ENCODE results near the gene SYTL3. TPM values are rescaled to one million over a fixed set of nuclear protein-coding genes. Genes with fewer than 3 reads are reported as not detected.
A peak's percentile ranks its signal among the peaks of the same experiment; 100 is the strongest.
"Not testable (repeated sequence)": the region's sequence is repeated elsewhere in the genome, so short reads cannot be mapped to it uniquely, and the experiment has no call there.

SYTL3 gene
- polyA plus RNA-seq, 1 donor (not counting 4 experiments of a cell fraction or from before 2014, with no cell fraction given): 1.4 TPM

DNA sequence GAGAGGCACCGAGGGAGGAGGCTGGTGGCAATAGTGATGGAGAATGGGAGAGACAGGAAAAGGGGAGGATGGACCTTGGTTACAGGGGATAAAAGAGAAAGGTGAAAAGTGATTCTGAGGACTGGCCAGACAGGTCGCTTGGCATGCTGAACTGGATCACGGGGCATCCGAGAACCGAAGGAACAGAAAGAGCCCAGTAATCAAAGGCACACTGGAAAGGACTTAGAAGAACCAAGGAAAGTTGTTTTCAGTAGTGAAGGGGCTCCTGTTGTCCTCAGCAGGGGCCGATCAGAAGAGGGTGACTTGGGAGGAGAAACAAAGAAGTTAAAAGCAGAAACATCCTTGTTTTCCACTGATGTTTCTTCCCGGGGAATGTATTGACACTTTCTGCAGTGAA is 18.9 kb downstream of the SYTL3 start:
- Histone ChIP-seq H3K9ac (ENCODE audit: control insufficient read depth, extremely low read depth, insufficient read depth, low read length) (no peak overlapping the region), H2AFZ (ENCODE audit: control insufficient read depth, low read length) (peak overlapping the region; percentile 37), H3K4me3 (ENCODE audit: control insufficient read depth in 2 of 3, extremely low read depth in 1 of 3, insufficient read depth in 2 of 3, low read depth in 1 of 3, low read length in 3 of 3) (no peak overlapping the region), H3K4me2 (ENCODE audit: control insufficient read depth, extremely low read depth, insufficient read depth, low read depth, low read length) (peak overlapping the region; percentile 10), H4K20me1 (ENCODE audit: control insufficient read depth, extremely low read depth, insufficient read depth, low read length) (no peaks in the 10 kb centered on the region), H3K4me1 (ENCODE audit: control insufficient read depth, extremely low read depth, insufficient read depth, low read length) (peaks cover 19% of the 10 kb centered on the region), H3K9me3 (ENCODE audit: control insufficient read depth, low read depth, low read length) (no peaks in the 10 kb centered on the region), H3K27ac (ENCODE audit: control insufficient read depth, insufficient read depth, low read length) (no peak overlapping the region), H3K36me3 (ENCODE audit: control insufficient read depth in 2 of 2, extremely low read depth in 1 of 2, insufficient read depth in 2 of 2, low read length in 2 of 2) (no peaks in the 10 kb centered on the region), H3K27me3 (ENCODE audit: control insufficient read depth, extremely low read depth, insufficient read depth, low read length) (no peaks in the 10 kb centered on the region), H3K79me2 (ENCODE audit: control insufficient read depth, insufficient read depth, low read length) (no peaks in the 10 kb centered on the region), H3K9me1 (ENCODE audit: control insufficient read depth, extremely low read depth, insufficient read depth, low read length) (no peaks in the 10 kb centered on the region)
- FAIRE-seq: no peak
- no peak for DNase-seq (ENCODE audit: low read depth, low spot score)
- dilution Hi-C loops (cut with MboI; ENCODE audit: extremely low pct_ligation_motif_present, low sequenced_read_pairs): no loop called here
- no peak for TF ChIP-seq EZH2 (IDR thresholded peaks at IDR 0.05; ENCODE audit: low read length)
- TF ChIP-seq, protein P1, sequence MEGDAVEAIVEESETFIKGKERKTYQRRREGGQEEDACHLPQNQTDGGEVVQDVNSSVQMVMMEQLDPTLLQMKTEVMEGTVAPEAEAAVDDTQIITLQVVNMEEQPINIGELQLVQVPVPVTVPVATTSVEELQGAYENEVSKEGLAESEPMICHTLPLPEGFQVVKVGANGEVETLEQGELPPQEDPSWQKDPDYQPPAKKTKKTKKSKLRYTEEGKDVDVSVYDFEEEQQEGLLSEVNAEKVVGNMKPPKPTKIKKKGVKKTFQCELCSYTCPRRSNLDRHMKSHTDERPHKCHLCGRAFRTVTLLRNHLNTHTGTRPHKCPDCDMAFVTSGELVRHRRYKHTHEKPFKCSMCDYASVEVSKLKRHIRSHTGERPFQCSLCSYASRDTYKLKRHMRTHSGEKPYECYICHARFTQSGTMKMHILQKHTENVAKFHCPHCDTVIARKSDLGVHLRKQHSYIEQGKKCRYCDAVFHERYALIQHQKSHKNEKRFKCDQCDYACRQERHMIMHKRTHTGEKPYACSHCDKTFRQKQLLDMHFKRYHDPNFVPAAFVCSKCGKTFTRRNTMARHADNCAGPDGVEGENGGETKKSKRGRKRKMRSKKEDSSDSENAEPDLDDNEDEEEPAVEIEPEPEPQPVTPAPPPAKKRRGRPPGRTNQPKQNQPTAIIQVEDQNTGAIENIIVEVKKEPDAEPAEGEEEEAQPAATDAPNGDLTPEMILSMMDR (optimal IDR thresholded peaks at IDR 0.05 in 1 of 3, IDR thresholded peaks at IDR 0.05 in 1 of 3, conservative IDR thresholded peaks at IDR 0.05 in 1 of 3; ENCODE audit: extremely low read depth in 1 of 3, insufficient read depth in 2 of 3, low read length in 3 of 3): no peak

- peak overlapping the region; percentile 10 for H3K4me2 ChIP-seq (ENCODE audit: control insufficient read depth, extremely low read depth, insufficient read depth, low read depth, low read length)
- H3K79me2 ChIP-seq (ENCODE audit: control insufficient read depth, insufficient read depth, low read length): no peaks in the 10 kb centered on the region
- dilution Hi-C loops (cut with MboI; ENCODE audit: extremely low pct_ligation_motif_present, low sequenced_read_pairs): no loop called here
- no peaks in the 10 kb centered on the region for H3K27me3 ChIP-seq (ENCODE audit: control insufficient read depth, extremely low read depth, insufficient read depth, low read length)
- FAIRE-seq (peak; percentile 71), DNase-seq (ENCODE audit: low read depth, low spot score) (no peak)
- H4K20me1 ChIP-seq (ENCODE audit: control insufficient read depth, extremely low read depth, insufficient read depth, low read length): no peaks in the 10 kb centered on the region
- no peaks in the 10 kb centered on the region for H3K9me1 ChIP-seq (ENCODE audit: control insufficient read depth, extremely low read depth, insufficient read depth, low read length)
- no peak overlapping the region for H3K27ac ChIP-seq (ENCODE audit: control insufficient read depth, insufficient read depth, low read length)
- no peak overlapping the region for H3K9ac ChIP-seq (ENCODE audit: control insufficient read depth, extremely low read depth, insufficient read depth, low read length)
- no peak overlapping the region for H3K4me3 ChIP-seq (ENCODE audit: control insufficient read depth in 2 of 3, extremely low read depth in 1 of 3, insufficient read depth in 2 of 3, low read depth in 1 of 3, low read length in 3 of 3)
- no peaks in the 10 kb centered on the region for H3K9me3 ChIP-seq (ENCODE audit: control insufficient read depth, low read depth, low read length)
- no peaks in the 10 kb centered on the region for H3K36me3 ChIP-seq (ENCODE audit: control insufficient read depth in 2 of 2, extremely low read depth in 1 of 2, insufficient read depth in 2 of 2, low read length in 2 of 2)
- H3K4me1 ChIP-seq (ENCODE audit: control insufficient read depth, extremely low read depth, insufficient read depth, low read length): peaks cover 14% of the 10 kb centered on the region
- no peak overlapping the region for H2AFZ ChIP-seq (ENCODE audit: control insufficient read depth, low read length)
- TF ChIP-seq EZH2 (IDR thresholded peaks at IDR 0.05; ENCODE audit: low read length): no peak
- TF ChIP-seq, protein P1 (optimal IDR thresholded peaks at IDR 0.05 in 1 of 3, IDR thresholded peaks at IDR 0.05 in 1 of 3, conservative IDR thresholded peaks at IDR 0.05 in 1 of 3; ENCODE audit: extremely low read depth in 1 of 3, insufficient read depth in 2 of 3, low read length in 3 of 3): no peak
Observed at GRCh38 chr6:158669145-158670035, 19.5 kb downstream of the SYTL3 start.

GRCh38 chr6:158672119-158672518 is 22.3 kb downstream of the SYTL3 start:
- H3K4me2 ChIP-seq (ENCODE audit: control insufficient read depth, extremely low read depth, insufficient read depth, low read depth, low read length); H3K27me3 ChIP-seq (ENCODE audit: control insufficient read depth, extremely low read depth, insufficient read depth, low read length); DNase-seq (ENCODE audit: low read depth, low spot score); dilution Hi-C loops (cut with MboI; ENCODE audit: extremely low pct_ligation_motif_present, low sequenced_read_pairs); H3K27ac ChIP-seq (ENCODE audit: control insufficient read depth, insufficient read depth, low read length); H3K9me3 ChIP-seq (ENCODE audit: control insufficient read depth, low read depth, low read length); H4K20me1 ChIP-seq (ENCODE audit: control insufficient read depth, extremely low read depth, insufficient read depth, low read length); H3K4me3 ChIP-seq (ENCODE audit: control insufficient read depth in 2 of 3, extremely low read depth in 1 of 3, insufficient read depth in 2 of 3, low read depth in 1 of 3, low read length in 3 of 3); H3K36me3 ChIP-seq (ENCODE audit: control insufficient read depth in 2 of 2, extremely low read depth in 1 of 2, insufficient read depth in 2 of 2, low read length in 2 of 2); H3K79me2 ChIP-seq (ENCODE audit: control insufficient read depth, insufficient read depth, low read length); H3K9ac ChIP-seq (ENCODE audit: control insufficient read depth, extremely low read depth, insufficient read depth, low read length); FAIRE-seq; H2AFZ ChIP-seq (ENCODE audit: control insufficient read depth, low read length); H3K9me1 ChIP-seq (ENCODE audit: control insufficient read depth, extremely low read depth, insufficient read depth, low read length): not testable (repeated sequence)
- H3K4me1 ChIP-seq (ENCODE audit: control insufficient read depth, extremely low read depth, insufficient read depth, low read length): peaks cover 14% of the 10 kb centered on the region

All from keratinocyte (primary cell).